OCI-LY7 (cell line): ENCODE measurements around the gene TACR1.

Experiments
- CTCF ChIP-seq: fragments of 200-600 bp; sonication (generic); conservative IDR thresholded peaks from 2 replicates; pipeline ENCODE4 v1.5.1; 2014; ENCODE audit warnings: mild to moderate bottlenecking, antibody characterized with exemption, low read length, moderate library complexity, mixed read lengths
- EZH2phosphoT487 ChIP-seq: fragments of 200-600 bp; sonication (generic); IDR thresholded peaks from 2 replicates; pipeline ENCODE4 v1.6.1; 2018; ENCODE audit warnings: low read depth, borderline replicate concordance, mild to moderate bottlenecking, mixed run types, antibody characterized with exemption, low read length, moderate library complexity, mixed read lengths

GRCh38 chr2:75074228-75074627, 125.1 kb downstream of the TACR1 start:
- TF ChIP-seq CTCF, result no peak
- no peak for TF ChIP-seq EZH2phosphoT487
